GM12878 (cell line): ENCODE data around the gene SHQ1. TPM values are rescaled to one million over a fixed set of nuclear protein-coding genes. Genes with fewer than 3 reads are reported as not detected.

Experiments
- ATF7 ChIP-seq: fragments of 450-650 bp; IDR thresholded peaks from 2 replicates; pipeline ENCODE4 v1.6.1; 2016; ENCODE audit warnings: low read depth, mild to moderate bottlenecking
- DPF2 ChIP-seq: fragments of 450-650 bp; IDR thresholded peaks from 2 replicates; pipeline ENCODE4 v1.6.1; 2017; ENCODE audit warnings: mild to moderate bottlenecking
- EZH2 ChIP-seq: IDR thresholded peaks from 2 replicates; pipeline ENCODE4 v1.6.1; 2012; ENCODE audit warnings: low read depth, mild to moderate bottlenecking, control low read depth, inconsistent platforms, low read length, borderline replicate concordance; ENCODE audit not compliant: control insufficient read depth
- HDGF ChIP-seq: fragments of 450-650 bp; IDR thresholded peaks from 2 replicates; pipeline ENCODE4 v1.6.1; 2016; ENCODE audit warnings: antibody characterized with exemption
- MEF2A ChIP-seq: IDR thresholded peaks from 2 replicates; pipeline ENCODE4 v1.6.1; 2011; ENCODE audit warnings: low read depth, mild to moderate bottlenecking, low read length, moderate library complexity; ENCODE audit not compliant: insufficient read depth
- polyA plus RNA-seq, 11 experiments: library from polyadenylated mRNA; depleted of rRNA in 4 of 11; unstranded in 6 of 11; stranded (reverse) in 5 of 11; fragments of >200 nt; fragmentation: Nextera tagmentation in 4 of 11; fragmentation: Illumina TruSeq in 1 of 11; extraction: Ambion mirVana in 4 of 11; extraction: Trizol in 1 of 11; gene quantifications; 1 replicate in 1 of 11; 2 replicates in 10 of 11; pipeline versions ENCODE4 v1.2.1 to v1.2.3, GENCODE V29; 2011 to 2016; ENCODE audit warnings: inconsistent platforms in 2 of 11, missing spikeins in 2 of 11, low read depth in 1 of 11
- total RNA-seq, 4 experiments: library from RNA; depleted of rRNA in 3 of 4; stranded (reverse); fragments of >200 nt in 3 of 4; fragmentation: Illumina TruSeq in 1 of 4; extraction: Trizol in 1 of 4; gene quantifications; 2 replicates each; pipeline versions ENCODE4 v1.2.1 to v1.2.3, GENCODE V29; 2013 to 2021
- TF ChIP-seq, protein P1 (sequence below): IDR thresholded peaks from 2 replicates; pipeline ENCODE4 v1.6.1; 2012; ENCODE audit warnings: low read length, inconsistent platforms
- TF ChIP-seq, protein P2 (sequence below): fragments of 450-650 bp; IDR thresholded peaks from 2 replicates; pipeline ENCODE4 v1.6.1; 2017; ENCODE audit warnings: mild to moderate bottlenecking
- TF ChIP-seq, protein P3 (sequence below): IDR thresholded peaks from 2 replicates; pipeline ENCODE4 v1.6.1; 2012; ENCODE audit warnings: low read depth, low read length, improper control_type of control experiment
- TF ChIP-seq, protein P4 (sequence below): IDR thresholded peaks from 2 replicates; pipeline ENCODE4 v1.6.1; 2011; ENCODE audit warnings: borderline replicate concordance, low read depth, mild to moderate bottlenecking, moderate library complexity, low read length; ENCODE audit not compliant: insufficient read depth, poor library complexity, severe bottlenecking

Gene SHQ1
- total and polyA plus RNA-seq, 10 of the 15 experiments (the other 5 are each of a cell fraction or from before 2014, with no cell fraction given), result 12.6 to 51.7 (median 24.5) TPM

DNA sequence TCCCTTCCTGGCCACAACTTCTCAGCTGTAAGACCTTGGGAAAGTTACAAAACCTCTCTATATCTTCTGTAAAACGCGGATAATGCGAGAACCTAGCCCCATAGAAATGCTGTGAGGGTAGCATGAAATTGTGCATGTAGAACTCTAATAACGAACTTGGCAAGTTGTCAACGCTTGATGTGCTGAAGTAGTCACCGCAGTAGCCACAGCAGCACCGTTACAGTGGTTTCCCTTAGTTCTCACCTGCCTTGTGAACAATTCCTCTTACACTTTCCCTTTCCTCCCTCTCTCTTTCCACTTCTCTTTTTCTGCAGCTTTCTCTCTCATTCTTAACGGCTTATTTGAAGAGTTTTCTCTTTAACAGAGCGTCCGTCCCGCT is 447 bp upstream of the SHQ1 start (continued):
- TF ChIP-seq, protein P1, sequence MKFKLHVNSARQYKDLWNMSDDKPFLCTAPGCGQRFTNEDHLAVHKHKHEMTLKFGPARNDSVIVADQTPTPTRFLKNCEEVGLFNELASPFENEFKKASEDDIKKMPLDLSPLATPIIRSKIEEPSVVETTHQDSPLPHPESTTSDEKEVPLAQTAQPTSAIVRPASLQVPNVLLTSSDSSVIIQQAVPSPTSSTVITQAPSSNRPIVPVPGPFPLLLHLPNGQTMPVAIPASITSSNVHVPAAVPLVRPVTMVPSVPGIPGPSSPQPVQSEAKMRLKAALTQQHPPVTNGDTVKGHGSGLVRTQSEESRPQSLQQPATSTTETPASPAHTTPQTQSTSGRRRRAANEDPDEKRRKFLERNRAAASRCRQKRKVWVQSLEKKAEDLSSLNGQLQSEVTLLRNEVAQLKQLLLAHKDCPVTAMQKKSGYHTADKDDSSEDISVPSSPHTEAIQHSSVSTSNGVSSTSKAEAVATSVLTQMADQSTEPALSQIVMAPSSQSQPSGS, result peak; percentile 78
- TF ChIP-seq MEF2A, result 0 out of 2 replicates have a peak, but pooled peaks have one; percentile 26
- TF ChIP-seq HDGF, result no peak
- peak; percentile 86; the same call in 1 of the 2 replicates for TF ChIP-seq EZH2
- TF ChIP-seq, protein P2, sequence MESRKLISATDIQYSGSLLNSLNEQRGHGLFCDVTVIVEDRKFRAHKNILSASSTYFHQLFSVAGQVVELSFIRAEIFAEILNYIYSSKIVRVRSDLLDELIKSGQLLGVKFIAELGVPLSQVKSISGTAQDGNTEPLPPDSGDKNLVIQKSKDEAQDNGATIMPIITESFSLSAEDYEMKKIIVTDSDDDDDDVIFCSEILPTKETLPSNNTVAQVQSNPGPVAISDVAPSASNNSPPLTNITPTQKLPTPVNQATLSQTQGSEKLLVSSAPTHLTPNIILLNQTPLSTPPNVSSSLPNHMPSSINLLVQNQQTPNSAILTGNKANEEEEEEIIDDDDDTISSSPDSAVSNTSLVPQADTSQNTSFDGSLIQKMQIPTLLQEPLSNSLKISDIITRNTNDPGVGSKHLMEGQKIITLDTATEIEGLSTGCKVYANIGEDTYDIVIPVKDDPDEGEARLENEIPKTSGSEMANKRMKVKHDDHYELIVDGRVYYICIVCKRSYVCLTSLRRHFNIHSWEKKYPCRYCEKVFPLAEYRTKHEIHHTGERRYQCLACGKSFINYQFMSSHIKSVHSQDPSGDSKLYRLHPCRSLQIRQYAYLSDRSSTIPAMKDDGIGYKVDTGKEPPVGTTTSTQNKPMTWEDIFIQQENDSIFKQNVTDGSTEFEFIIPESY, result no peak
- TF ChIP-seq, protein P3, sequence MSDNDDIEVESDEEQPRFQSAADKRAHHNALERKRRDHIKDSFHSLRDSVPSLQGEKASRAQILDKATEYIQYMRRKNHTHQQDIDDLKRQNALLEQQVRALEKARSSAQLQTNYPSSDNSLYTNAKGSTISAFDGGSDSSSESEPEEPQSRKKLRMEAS, result no peak
- TF ChIP-seq DPF2, result peak; percentile 76
- TF ChIP-seq, protein P4, sequence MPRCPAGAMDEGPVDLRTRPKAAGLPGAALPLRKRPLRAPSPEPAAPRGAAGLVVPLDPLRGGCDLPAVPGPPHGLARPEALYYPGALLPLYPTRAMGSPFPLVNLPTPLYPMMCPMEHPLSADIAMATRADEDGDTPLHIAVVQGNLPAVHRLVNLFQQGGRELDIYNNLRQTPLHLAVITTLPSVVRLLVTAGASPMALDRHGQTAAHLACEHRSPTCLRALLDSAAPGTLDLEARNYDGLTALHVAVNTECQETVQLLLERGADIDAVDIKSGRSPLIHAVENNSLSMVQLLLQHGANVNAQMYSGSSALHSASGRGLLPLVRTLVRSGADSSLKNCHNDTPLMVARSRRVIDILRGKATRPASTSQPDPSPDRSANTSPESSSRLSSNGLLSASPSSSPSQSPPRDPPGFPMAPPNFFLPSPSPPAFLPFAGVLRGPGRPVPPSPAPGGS, result peak; percentile 71
- 0 out of 2 replicates have a peak, but pooled peaks have one; percentile 16 for TF ChIP-seq ATF7
